ENCODE data around the gene KRTAP5-7. TPM values are rescaled to one million over a fixed set of nuclear protein-coding genes. Genes with fewer than 3 reads are reported as not detected.
A peak's percentile ranks its signal among the peaks of the same experiment; 100 is the strongest.

KRTAP5-7 gene
- total RNA-seq, 1 donor from 2014 or later = not detected

- no peak overlapping the region for H3K4me3 ChIP-seq
- peaks cover 2% of the 10 kb centered on the region for H3K9me3 Mint-ChIP-seq
- no peaks in the 10 kb centered on the region for H3K4me1 ChIP-seq
- H2AFZ ChIP-seq (replicated peaks) = no peak overlapping the region
- no peak for DNase-seq (ENCODE audit: low spot score)
- no peak overlapping the region for H3K4me3 Mint-ChIP-seq
- H3K36me3 Mint-ChIP-seq = no peaks in the 10 kb centered on the region
- H3K27me3 ChIP-seq = no peaks in the 10 kb centered on the region
- no peak overlapping the region for H3K27ac ChIP-seq
- H3K27ac Mint-ChIP-seq = peak overlapping the region; percentile 26
- peaks cover 7% of the 10 kb centered on the region for H3K4me1 Mint-ChIP-seq
- H3K79me2 ChIP-seq (ENCODE audit: low read depth) = no peaks in the 10 kb centered on the region
- no peak overlapping the region for H3K4me2 ChIP-seq
- H4K20me1 ChIP-seq (ENCODE audit: low read depth) = no peaks in the 10 kb centered on the region
- H3F3A ChIP-seq (ENCODE audit: low read depth) = no peaks in the 10 kb centered on the region
- H3K27me3 Mint-ChIP-seq (ENCODE audit: insufficient read depth, low read depth) = no peaks in the 10 kb centered on the region
- no peaks in the 10 kb centered on the region for H3K9me3 ChIP-seq (ENCODE audit: low read depth)
- no peaks in the 10 kb centered on the region for H3K36me3 ChIP-seq
- H3K9ac ChIP-seq = no peak overlapping the region
- TF ChIP-seq EZH2 (IDR thresholded peaks at IDR 0.05) (no peak), CTCF (IDR thresholded peaks at IDR 0.05) (no peak), EZH2phosphoT487 (IDR thresholded peaks at IDR 0.05) (no peak)
Observed at GRCh38 chr11:71519546-71519945, 7.5 kb upstream of the KRTAP5-7 start.

- Mint-ChIP-seq H3K9me3 (no peaks in the 10 kb centered on the region), H3K36me3 (no peaks in the 10 kb centered on the region), H3K27ac (no peak overlapping the region), H3K27me3 (ENCODE audit: insufficient read depth, low read depth) (no peaks in the 10 kb centered on the region), H3K4me3 (no peak overlapping the region), H3K4me1 (peaks cover 7% of the 10 kb centered on the region)
- H3K9ac ChIP-seq = no peak overlapping the region
- H3K4me1 ChIP-seq = no peaks in the 10 kb centered on the region
- H3K4me3 ChIP-seq = no peak overlapping the region
- H3K36me3 ChIP-seq = no peaks in the 10 kb centered on the region
- H3K4me2 ChIP-seq = no peak overlapping the region
- no peaks in the 10 kb centered on the region for H3K9me3 ChIP-seq (ENCODE audit: low read depth)
- H3K27ac ChIP-seq = no peak overlapping the region
- TF ChIP-seq EZH2 (IDR thresholded peaks at IDR 0.05) (no peak), EZH2phosphoT487 (IDR thresholded peaks at IDR 0.05) (no peak), CTCF (IDR thresholded peaks at IDR 0.05) (no peak)
- H3F3A ChIP-seq (ENCODE audit: low read depth) = no peaks in the 10 kb centered on the region
- no peak overlapping the region for H2AFZ ChIP-seq (replicated peaks)
- DNase-seq (ENCODE audit: low spot score) = no peak
- no peaks in the 10 kb centered on the region for H3K27me3 ChIP-seq
- no peaks in the 10 kb centered on the region for H4K20me1 ChIP-seq (ENCODE audit: low read depth)
- no peaks in the 10 kb centered on the region for H3K79me2 ChIP-seq (ENCODE audit: low read depth)
Observed at GRCh38 chr11:71525188-71525937, 1.7 kb upstream of the KRTAP5-7 start.

GRCh38 chr11:71525938-71526495, 1.1 kb upstream of the KRTAP5-7 start:
- H3K27ac ChIP-seq = no peak overlapping the region
- Mint-ChIP-seq H3K36me3 (no peaks in the 10 kb centered on the region), H3K4me1 (peaks cover 7% of the 10 kb centered on the region), H3K27me3 (ENCODE audit: insufficient read depth, low read depth) (no peaks in the 10 kb centered on the region), H3K27ac (no peak overlapping the region), H3K9me3 (no peaks in the 10 kb centered on the region), H3K4me3 (no peak overlapping the region)
- no peak overlapping the region for H2AFZ ChIP-seq (replicated peaks)
- H3K79me2 ChIP-seq (ENCODE audit: low read depth) = no peaks in the 10 kb centered on the region
- H3F3A ChIP-seq (ENCODE audit: low read depth) = no peaks in the 10 kb centered on the region
- H3K4me2 ChIP-seq = no peak overlapping the region
- no peaks in the 10 kb centered on the region for H3K27me3 ChIP-seq
- no peak overlapping the region for H3K4me3 ChIP-seq
- H3K9ac ChIP-seq = no peak overlapping the region
- no peaks in the 10 kb centered on the region for H3K36me3 ChIP-seq
- H3K4me1 ChIP-seq = no peaks in the 10 kb centered on the region
- no peak for TF ChIP-seq CTCF (IDR thresholded peaks at IDR 0.05)
- no peak for TF ChIP-seq EZH2 (IDR thresholded peaks at IDR 0.05)
- no peak for TF ChIP-seq EZH2phosphoT487 (IDR thresholded peaks at IDR 0.05)
- no peak for DNase-seq (ENCODE audit: low spot score)
- no peaks in the 10 kb centered on the region for H3K9me3 ChIP-seq (ENCODE audit: low read depth)
- no peaks in the 10 kb centered on the region for H4K20me1 ChIP-seq (ENCODE audit: low read depth)
